ENCODE results near the gene TBC1D1.
A peak's percentile ranks its signal among the peaks of the same experiment; 100 is the strongest.
"Not testable (repeated sequence)": the region's sequence is repeated elsewhere in the genome, so short reads cannot be mapped to it uniquely, and the experiment has no call there.

The TBC1D1 gene

GRCh38 chr4:38016698-38017097 is 125.8 kb downstream of the TBC1D1 start:
- DNase-seq (ENCODE audit: low spot score), result no peak

GRCh38 chr4:38017609-38018008 is 126.7 kb downstream of the TBC1D1 start:
- DNase-seq (ENCODE audit: low spot score), result no peak

GRCh38 chr4:38020386-38020785 is 129.5 kb downstream of the TBC1D1 start:
- no peak for DNase-seq (ENCODE audit: low spot score)

- DNase-seq (ENCODE audit: low spot score), result not testable (repeated sequence)
Measured at GRCh38 chr4:38020961-38021360, 130.1 kb downstream of the TBC1D1 start.

- no peak for DNase-seq (ENCODE audit: low spot score)
Measured at GRCh38 chr4:38021751-38022150, 130.9 kb downstream of the TBC1D1 start.

GRCh38 chr4:38023347-38024205 is 132.7 kb downstream of the TBC1D1 start:
- no peak for DNase-seq (ENCODE audit: low spot score)

- DNase-seq (ENCODE audit: low spot score), result no peak
Measured at GRCh38 chr4:38024206-38024509, 133.3 kb downstream of the TBC1D1 start.

GRCh38 chr4:38025665-38026064 is 134.8 kb downstream of the TBC1D1 start:
- no peak for DNase-seq (ENCODE audit: low spot score)

- DNase-seq (ENCODE audit: low spot score), result no peak
Measured at GRCh38 chr4:38026158-38026740, 135.4 kb downstream of the TBC1D1 start.

- DNase-seq (ENCODE audit: low spot score), result no peak
Measured at GRCh38 chr4:38030023-38030422, 139.1 kb downstream of the TBC1D1 start.

- DNase-seq (ENCODE audit: low spot score), result no peak
Measured at GRCh38 chr4:38034986-38035882, 144.3 kb downstream of the TBC1D1 start.

- DNase-seq (ENCODE audit: low spot score), result no peak
Measured at GRCh38 chr4:38036548-38036947, 145.7 kb downstream of the TBC1D1 start.

- DNase-seq (ENCODE audit: low spot score), result no peak
Measured at GRCh38 chr4:38037612-38038011, 146.7 kb downstream of the TBC1D1 start.

GRCh38 chr4:38040619-38041018 is 149.7 kb downstream of the TBC1D1 start:
- DNase-seq (ENCODE audit: low spot score), result no peak

- DNase-seq (ENCODE audit: low spot score), result no peak
Measured at GRCh38 chr4:38044060-38044459, 153.2 kb downstream of the TBC1D1 start.

- DNase-seq (ENCODE audit: low spot score), result no peak
Measured at GRCh38 chr4:38045289-38045988, 154.6 kb downstream of the TBC1D1 start.

GRCh38 chr4:38046727-38047489 is 156.0 kb downstream of the TBC1D1 start:
- peak; percentile 66 for DNase-seq (ENCODE audit: low spot score)

- no peak for DNase-seq (ENCODE audit: low spot score)
Measured at GRCh38 chr4:38049545-38050170, 158.8 kb downstream of the TBC1D1 start.

- no peak for DNase-seq (ENCODE audit: low spot score)
Measured at GRCh38 chr4:38050560-38051350, 159.9 kb downstream of the TBC1D1 start.

- DNase-seq (ENCODE audit: low spot score), result no peak
Measured at GRCh38 chr4:38055566-38055965, 164.7 kb downstream of the TBC1D1 start.
